Stomach (tissue), 4 donors: ENCODE results near the gene NUP85.
"Not testable (repeated sequence)": the region's sequence is repeated elsewhere in the genome, so short reads cannot be mapped to it uniquely, and the experiment has no call there.

ENCODE experiments used
- POLR2A ChIP-seq, 4 donors: fragments of 450-650 bp; IDR thresholded peaks; one replicate each; pipeline ENCODE4 v1.6.1; 2016; ENCODE audit warnings: antibody characterized with exemption in 4 of 4, control low read depth in 2 of 4, mild to moderate bottlenecking in 1 of 4, moderate library complexity in 1 of 4
- TF ChIP-seq, protein P1 (sequence below), 7 experiments: fragments of 450-650 bp in 4 of 7; fragments of 200-600 bp in 3 of 7; sonication (generic) in 3 of 7; IDR thresholded peaks; one replicate each; pipeline ENCODE4 v1.5.1; 2016 to 2019; ENCODE audit warnings: antibody characterized with exemption in 7 of 7, control low read depth in 2 of 7, mild to moderate bottlenecking in 1 of 7

DNA sequence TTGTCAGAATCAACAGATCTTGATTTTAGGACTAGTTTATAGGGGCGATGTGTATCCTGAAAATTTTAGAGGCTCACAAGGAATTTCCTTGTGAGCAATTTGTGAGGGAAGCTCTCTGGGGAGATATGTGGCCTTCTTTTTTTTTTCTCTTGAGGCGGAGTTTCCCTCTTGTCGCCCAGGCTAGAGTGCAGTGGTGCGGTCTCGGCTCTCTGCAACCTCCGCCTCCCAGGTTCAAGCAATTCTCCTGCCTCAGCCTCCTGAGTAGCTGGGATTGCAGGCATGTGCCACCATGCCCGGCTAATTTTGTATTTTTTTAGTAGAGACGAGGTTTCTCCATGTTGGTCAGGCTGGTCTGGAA lies 1.6 kb downstream of the NUP85 start:
- TF ChIP-seq, protein P1, sequence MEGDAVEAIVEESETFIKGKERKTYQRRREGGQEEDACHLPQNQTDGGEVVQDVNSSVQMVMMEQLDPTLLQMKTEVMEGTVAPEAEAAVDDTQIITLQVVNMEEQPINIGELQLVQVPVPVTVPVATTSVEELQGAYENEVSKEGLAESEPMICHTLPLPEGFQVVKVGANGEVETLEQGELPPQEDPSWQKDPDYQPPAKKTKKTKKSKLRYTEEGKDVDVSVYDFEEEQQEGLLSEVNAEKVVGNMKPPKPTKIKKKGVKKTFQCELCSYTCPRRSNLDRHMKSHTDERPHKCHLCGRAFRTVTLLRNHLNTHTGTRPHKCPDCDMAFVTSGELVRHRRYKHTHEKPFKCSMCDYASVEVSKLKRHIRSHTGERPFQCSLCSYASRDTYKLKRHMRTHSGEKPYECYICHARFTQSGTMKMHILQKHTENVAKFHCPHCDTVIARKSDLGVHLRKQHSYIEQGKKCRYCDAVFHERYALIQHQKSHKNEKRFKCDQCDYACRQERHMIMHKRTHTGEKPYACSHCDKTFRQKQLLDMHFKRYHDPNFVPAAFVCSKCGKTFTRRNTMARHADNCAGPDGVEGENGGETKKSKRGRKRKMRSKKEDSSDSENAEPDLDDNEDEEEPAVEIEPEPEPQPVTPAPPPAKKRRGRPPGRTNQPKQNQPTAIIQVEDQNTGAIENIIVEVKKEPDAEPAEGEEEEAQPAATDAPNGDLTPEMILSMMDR (IDR thresholded peaks at IDR 0.05), result not testable (repeated sequence)
- TF ChIP-seq POLR2A (IDR thresholded peaks at IDR 0.05), result not testable (repeated sequence)
